HepG2 (cell line): ENCODE measurements around the gene ITK. TPM values are rescaled to one million over a fixed set of nuclear protein-coding genes. Genes with fewer than 3 reads are reported as not detected.
A peak's percentile ranks its signal among the peaks of the same experiment; 100 is the strongest.

Source experiments
- DNMT1 ChIP-seq: sonication (generic); formaldehyde crosslinking; IDR thresholded peaks from 2 replicates; pipeline ENCODE4 v1.5.1; 2020; ENCODE audit warnings: mild to moderate bottlenecking, missing genetic modification reagents
- HIVEP1 ChIP-seq: sonication (generic); formaldehyde crosslinking; IDR thresholded peaks from 2 replicates; pipeline ENCODE4 v1.4.0; 2020; ENCODE audit warnings: mild to moderate bottlenecking, missing genetic modification reagents
- KLF6 ChIP-seq: IDR thresholded peaks from 2 replicates; pipeline ENCODE4 v1.8.0; 2016; ENCODE audit warnings: missing biosample characterization, missing genetic modification reagents
- MIER3 ChIP-seq: IDR thresholded peaks from 2 replicates; pipeline ENCODE4 v1.6.1; 2016; ENCODE audit warnings: missing compliant biosample characterization, borderline replicate concordance
- ONECUT2 ChIP-seq: sonication (generic); formaldehyde crosslinking; IDR thresholded peaks from 2 replicates; pipeline ENCODE4 v1.4.0; 2020; ENCODE audit warnings: missing genetic modification reagents
- PAF1 ChIP-seq: IDR thresholded peaks from 2 replicates; pipeline ENCODE4 v1.6.1; 2016; ENCODE audit warnings: missing genetic modification reagents, missing compliant biosample characterization
- RFXANK ChIP-seq: IDR thresholded peaks from 2 replicates; pipeline ENCODE4 v1.6.1; 2016
- SMAD3 ChIP-seq: sonication (generic); formaldehyde crosslinking; IDR thresholded peaks from 2 replicates; pipeline ENCODE4 v1.4.0; 2020; ENCODE audit warnings: missing genetic modification reagents
- SMARCC2 ChIP-seq: fragments of 450-650 bp; IDR thresholded peaks from 2 replicates; pipeline ENCODE4 v1.6.1; 2017; ENCODE audit warnings: antibody characterized with exemption, mild to moderate bottlenecking
- SP1 ChIP-seq, 2 experiments: fragments of 450-650 bp in 1 of 2; sonication (generic) in 1 of 2; formaldehyde crosslinking in 1 of 2; IDR thresholded peaks; 2 replicates each; pipeline versions ENCODE4 v1.4.0 to v1.6.1; 2016 to 2020; ENCODE audit warnings: missing genetic modification reagents in 1 of 2
- TRIM24 ChIP-seq: sonication (generic); formaldehyde crosslinking; IDR thresholded peaks from 2 replicates; pipeline ENCODE4 v1.8.0; 2022; ENCODE audit warnings: mild to moderate bottlenecking, missing genetic modification reagents
- XRCC5 ChIP-seq: fragments of 200-400 bp; formaldehyde crosslinking; optimal IDR thresholded peaks from 2 replicates; pipeline ENCODE3; 2017; ENCODE audit warnings: mild to moderate bottlenecking, low read length
- YY1 ChIP-seq: IDR thresholded peaks from 2 replicates; pipeline ENCODE4 v1.6.1; 2011; ENCODE audit warnings: low read length, low read depth, moderate library complexity, mild to moderate bottlenecking; ENCODE audit not compliant: insufficient read depth, insufficient replicate concordance
- ZBTB7B ChIP-seq: sonication (generic); formaldehyde crosslinking; IDR thresholded peaks from 2 replicates; pipeline ENCODE4 v1.4.0; 2020; ENCODE audit warnings: missing genetic modification reagents
- ZC3H13 ChIP-seq: sonication (generic); formaldehyde crosslinking; IDR thresholded peaks from 2 replicates; pipeline ENCODE4 v1.8.1; 2023; ENCODE audit warnings: mild to moderate bottlenecking, missing genetic modification reagents, moderate library complexity
- ZNF572 ChIP-seq: sonication (generic); formaldehyde crosslinking; IDR thresholded peaks from 2 replicates; pipeline ENCODE4 v1.5.1; 2020; ENCODE audit warnings: mild to moderate bottlenecking, missing genetic modification reagents
- polyA plus RNA-seq, 8 experiments: library from polyadenylated mRNA; depleted of rRNA in 3 of 8; stranded (reverse) in 7 of 8; unstranded in 1 of 8; fragments of >200 nt; fragmentation: Illumina TruSeq in 4 of 8; extraction: Trizol in 4 of 8; gene quantifications; 2 replicates each; pipeline versions ENCODE4 v1.2.1 to v1.2.3, GENCODE V29; 2011 to 2016; ENCODE audit warnings: low read depth in 4 of 8, missing spikeins in 1 of 8, mixed read lengths in 1 of 8; ENCODE audit not compliant: insufficient read depth in 1 of 8
- total RNA-seq, 5 experiments: library from RNA; depleted of rRNA; stranded (reverse); fragments of >200 nt; fragmentation: Illumina TruSeq; extraction: Trizol; gene quantifications; 2 replicates each; pipeline ENCODE4 v1.2.3, GENCODE V29; 2016; ENCODE audit warnings: low read depth in 1 of 5
- TF ChIP-seq, protein P1 (sequence below): sonication (generic); formaldehyde crosslinking; IDR thresholded peaks from 2 replicates; pipeline ENCODE4 v1.5.0; 2020; ENCODE audit warnings: missing genetic modification reagents
- TF ChIP-seq, protein P2 (sequence below): sonication (generic); formaldehyde crosslinking; IDR thresholded peaks from 2 replicates; pipeline ENCODE4 v1.4.0; 2020; ENCODE audit warnings: missing genetic modification reagents, low read depth, mild to moderate bottlenecking, borderline replicate concordance
- TF ChIP-seq, protein P3 (sequence below), 2 experiments: IDR thresholded peaks; 2 replicates each; pipeline ENCODE4 v1.6.1; 2011 to 2012; ENCODE audit warnings: low read length in 2 of 2, borderline replicate concordance in 1 of 2, low read depth in 1 of 2, mild to moderate bottlenecking in 1 of 2, moderate library complexity in 1 of 2
- TF ChIP-seq, protein P4 (sequence below): sonication (generic); formaldehyde crosslinking; IDR thresholded peaks from 2 replicates; pipeline ENCODE4 v1.8.0; 2022; ENCODE audit warnings: low read depth, missing genetic modification reagents
- TF ChIP-seq, protein P5 (sequence below): sonication (generic); formaldehyde crosslinking; IDR thresholded peaks from 2 replicates; pipeline ENCODE4 v1.8.0; 2022; ENCODE audit warnings: missing genetic modification reagents, mild to moderate bottlenecking, moderate library complexity, borderline replicate concordance
- TF ChIP-seq, protein P6 (sequence below): sonication (generic); formaldehyde crosslinking; IDR thresholded peaks from 2 replicates; pipeline ENCODE4 v1.4.0; 2020; ENCODE audit warnings: mild to moderate bottlenecking, low read depth, missing genetic modification reagents

The ITK gene
- total and polyA plus RNA-seq, 2 of the 13 experiments (the other 11 are each of a cell fraction or from before 2014, with no cell fraction given), result 0.01 TPM; not detected in 1

DNA sequence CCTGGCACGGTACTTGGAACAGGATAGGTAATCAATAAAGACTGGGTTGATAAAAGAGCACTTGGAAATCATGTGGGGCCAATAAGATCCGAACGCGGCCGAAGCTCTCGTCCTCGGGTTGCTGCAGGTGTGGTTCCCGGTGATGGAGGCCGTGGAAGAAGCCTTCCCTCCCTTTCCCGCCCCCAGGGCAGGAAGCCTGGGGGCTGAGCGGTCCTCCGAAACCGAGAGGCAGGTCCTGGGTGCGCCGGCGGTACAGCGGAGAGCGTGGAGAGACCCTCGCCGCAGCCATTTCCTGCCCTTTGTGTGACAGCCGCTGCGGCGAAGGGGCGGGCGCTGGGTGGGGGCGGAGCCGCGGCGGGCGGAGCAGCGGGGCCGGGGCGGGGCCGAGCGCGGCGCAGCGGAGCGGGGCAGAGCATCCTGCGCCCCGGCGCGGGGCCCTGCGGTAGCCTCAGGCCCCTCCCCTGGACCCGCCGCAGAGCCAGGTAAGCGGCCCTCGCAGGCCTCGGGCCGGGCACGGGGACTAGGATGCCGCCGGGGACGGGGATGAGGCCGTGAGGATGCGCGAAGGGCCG, 85.2 kb downstream of the ITK start, which contains the start of gene CYFIP2 (continued):
- TF ChIP-seq, protein P1, sequence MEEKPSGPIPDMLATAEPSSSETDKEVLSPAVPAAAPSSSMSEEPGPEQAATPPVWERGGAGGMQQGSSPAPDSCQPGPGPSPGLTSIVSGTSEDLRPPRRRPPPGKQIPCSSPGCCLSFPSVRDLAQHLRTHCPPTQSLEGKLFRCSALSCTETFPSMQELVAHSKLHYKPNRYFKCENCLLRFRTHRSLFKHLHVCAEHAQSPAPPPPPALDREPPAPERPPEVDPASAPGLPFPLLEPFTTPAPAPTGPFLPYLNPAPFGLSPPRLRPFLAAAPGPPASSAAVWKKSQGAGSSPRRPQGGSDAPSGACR (CRISPR knock-in tag), result no peak
- TF ChIP-seq RFXANK (CRISPR knock-in tag), result no peak
- TF ChIP-seq MIER3 (CRISPR knock-in tag), result no peak
- TF ChIP-seq, protein P2, sequence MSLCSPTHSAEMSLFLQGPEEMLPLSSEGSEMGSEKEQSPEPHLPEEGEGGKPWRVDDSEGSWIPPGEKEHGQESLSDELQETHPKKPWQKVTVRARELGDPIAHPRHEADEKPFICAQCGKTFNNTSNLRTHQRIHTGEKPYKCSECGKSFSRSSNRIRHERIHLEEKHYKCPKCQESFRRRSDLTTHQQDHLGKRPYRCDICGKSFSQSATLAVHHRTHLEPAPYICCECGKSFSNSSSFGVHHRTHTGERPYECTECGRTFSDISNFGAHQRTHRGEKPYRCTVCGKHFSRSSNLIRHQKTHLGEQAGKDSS (CRISPR knock-in tag), result no peak
- TF ChIP-seq HIVEP1 (CRISPR knock-in tag), result no peak
- TF ChIP-seq, protein P3, sequence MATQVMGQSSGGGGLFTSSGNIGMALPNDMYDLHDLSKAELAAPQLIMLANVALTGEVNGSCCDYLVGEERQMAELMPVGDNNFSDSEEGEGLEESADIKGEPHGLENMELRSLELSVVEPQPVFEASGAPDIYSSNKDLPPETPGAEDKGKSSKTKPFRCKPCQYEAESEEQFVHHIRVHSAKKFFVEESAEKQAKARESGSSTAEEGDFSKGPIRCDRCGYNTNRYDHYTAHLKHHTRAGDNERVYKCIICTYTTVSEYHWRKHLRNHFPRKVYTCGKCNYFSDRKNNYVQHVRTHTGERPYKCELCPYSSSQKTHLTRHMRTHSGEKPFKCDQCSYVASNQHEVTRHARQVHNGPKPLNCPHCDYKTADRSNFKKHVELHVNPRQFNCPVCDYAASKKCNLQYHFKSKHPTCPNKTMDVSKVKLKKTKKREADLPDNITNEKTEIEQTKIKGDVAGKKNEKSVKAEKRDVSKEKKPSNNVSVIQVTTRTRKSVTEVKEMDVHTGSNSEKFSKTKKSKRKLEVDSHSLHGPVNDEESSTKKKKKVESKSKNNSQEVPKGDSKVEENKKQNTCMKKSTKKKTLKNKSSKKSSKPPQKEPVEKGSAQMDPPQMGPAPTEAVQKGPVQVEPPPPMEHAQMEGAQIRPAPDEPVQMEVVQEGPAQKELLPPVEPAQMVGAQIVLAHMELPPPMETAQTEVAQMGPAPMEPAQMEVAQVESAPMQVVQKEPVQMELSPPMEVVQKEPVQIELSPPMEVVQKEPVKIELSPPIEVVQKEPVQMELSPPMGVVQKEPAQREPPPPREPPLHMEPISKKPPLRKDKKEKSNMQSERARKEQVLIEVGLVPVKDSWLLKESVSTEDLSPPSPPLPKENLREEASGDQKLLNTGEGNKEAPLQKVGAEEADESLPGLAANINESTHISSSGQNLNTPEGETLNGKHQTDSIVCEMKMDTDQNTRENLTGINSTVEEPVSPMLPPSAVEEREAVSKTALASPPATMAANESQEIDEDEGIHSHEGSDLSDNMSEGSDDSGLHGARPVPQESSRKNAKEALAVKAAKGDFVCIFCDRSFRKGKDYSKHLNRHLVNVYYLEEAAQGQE (IDR thresholded peaks at IDR 0.05; ENCODE audit: borderline replicate concordance in 1 of 2, low read depth in 1 of 2, low read length in 2 of 2), result no peak
- TF ChIP-seq ZNF572 (CRISPR knock-in tag), result no peak
- no peak for TF ChIP-seq KLF6 (CRISPR knock-in tag)
- TF ChIP-seq ZBTB7B (CRISPR knock-in tag), result no peak
- TF ChIP-seq DNMT1 (CRISPR knock-in tag), result no peak
- TF ChIP-seq SMAD3 (CRISPR knock-in tag), result no peak
- TF ChIP-seq ONECUT2 (CRISPR knock-in tag), result no peak
- TF ChIP-seq ZC3H13 (CRISPR knock-in tag), result no peak
- no peak for TF ChIP-seq XRCC5
- TF ChIP-seq TRIM24 (CRISPR knock-in tag), result no peak
- peak; percentile 77 for TF ChIP-seq YY1
- TF ChIP-seq, protein P4, sequence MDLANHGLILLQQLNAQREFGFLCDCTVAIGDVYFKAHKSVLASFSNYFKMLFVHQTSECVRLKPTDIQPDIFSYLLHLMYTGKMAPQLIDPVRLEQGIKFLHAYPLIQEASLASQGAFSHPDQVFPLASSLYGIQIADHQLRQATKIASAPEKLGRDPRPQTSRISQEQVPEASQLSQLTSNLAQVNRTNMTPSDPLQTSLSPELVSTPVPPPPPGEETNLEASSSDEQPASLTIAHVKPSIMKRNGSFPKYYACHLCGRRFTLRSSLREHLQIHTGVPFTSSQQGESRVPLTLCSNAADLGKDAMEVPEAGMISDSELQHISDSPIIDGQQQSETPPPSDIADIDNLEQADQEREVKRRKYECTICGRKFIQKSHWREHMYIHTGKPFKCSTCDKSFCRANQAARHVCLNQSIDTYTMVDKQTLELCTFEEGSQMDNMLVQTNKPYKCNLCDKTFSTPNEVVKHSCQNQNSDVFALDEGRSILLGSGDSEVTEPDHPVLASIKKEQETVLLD, result no peak
- TF ChIP-seq, protein P5, sequence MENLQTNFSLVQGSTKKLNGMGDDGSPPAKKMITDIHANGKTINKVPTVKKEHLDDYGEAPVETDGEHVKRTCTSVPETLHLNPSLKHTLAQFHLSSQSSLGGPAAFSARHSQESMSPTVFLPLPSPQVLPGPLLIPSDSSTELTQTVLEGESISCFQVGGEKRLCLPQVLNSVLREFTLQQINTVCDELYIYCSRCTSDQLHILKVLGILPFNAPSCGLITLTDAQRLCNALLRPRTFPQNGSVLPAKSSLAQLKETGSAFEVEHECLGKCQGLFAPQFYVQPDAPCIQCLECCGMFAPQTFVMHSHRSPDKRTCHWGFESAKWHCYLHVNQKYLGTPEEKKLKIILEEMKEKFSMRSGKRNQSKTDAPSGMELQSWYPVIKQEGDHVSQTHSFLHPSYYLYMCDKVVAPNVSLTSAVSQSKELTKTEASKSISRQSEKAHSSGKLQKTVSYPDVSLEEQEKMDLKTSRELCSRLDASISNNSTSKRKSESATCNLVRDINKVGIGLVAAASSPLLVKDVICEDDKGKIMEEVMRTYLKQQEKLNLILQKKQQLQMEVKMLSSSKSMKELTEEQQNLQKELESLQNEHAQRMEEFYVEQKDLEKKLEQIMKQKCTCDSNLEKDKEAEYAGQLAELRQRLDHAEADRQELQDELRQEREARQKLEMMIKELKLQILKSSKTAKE (CRISPR knock-in tag), result no peak
- TF ChIP-seq SMARCC2, result no peak
- TF ChIP-seq PAF1 (CRISPR knock-in tag), result no peak
- TF ChIP-seq, protein P6, sequence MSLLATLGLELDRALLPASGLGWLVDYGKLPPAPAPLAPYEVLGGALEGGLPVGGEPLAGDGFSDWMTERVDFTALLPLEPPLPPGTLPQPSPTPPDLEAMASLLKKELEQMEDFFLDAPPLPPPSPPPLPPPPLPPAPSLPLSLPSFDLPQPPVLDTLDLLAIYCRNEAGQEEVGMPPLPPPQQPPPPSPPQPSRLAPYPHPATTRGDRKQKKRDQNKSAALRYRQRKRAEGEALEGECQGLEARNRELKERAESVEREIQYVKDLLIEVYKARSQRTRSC, result no peak
- TF ChIP-seq SP1 (IDR thresholded peaks at IDR 0.05), result no peak
- no peak for TF ChIP-seq SP1 (CRISPR knock-in tag; IDR thresholded peaks at IDR 0.05)
